Epithelial cell of umbilical artery (primary cell): ENCODE measurements around the gene PNMT. TPM values are rescaled to one million over a fixed set of nuclear protein-coding genes. Genes with fewer than 3 reads are reported as not detected.

Source experiments
- total RNA-seq: library from RNA; depleted of rRNA; stranded (reverse); fragments of >200 nt; gene quantifications from 2 replicates; pipeline ENCODE4 v1.2.3, GENCODE V29; 2014

Gene PNMT, protein sequence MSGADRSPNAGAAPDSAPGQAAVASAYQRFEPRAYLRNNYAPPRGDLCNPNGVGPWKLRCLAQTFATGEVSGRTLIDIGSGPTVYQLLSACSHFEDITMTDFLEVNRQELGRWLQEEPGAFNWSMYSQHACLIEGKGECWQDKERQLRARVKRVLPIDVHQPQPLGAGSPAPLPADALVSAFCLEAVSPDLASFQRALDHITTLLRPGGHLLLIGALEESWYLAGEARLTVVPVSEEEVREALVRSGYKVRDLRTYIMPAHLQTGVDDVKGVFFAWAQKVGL
- total RNA-seq, result not detected in 2 replicates

DNA sequence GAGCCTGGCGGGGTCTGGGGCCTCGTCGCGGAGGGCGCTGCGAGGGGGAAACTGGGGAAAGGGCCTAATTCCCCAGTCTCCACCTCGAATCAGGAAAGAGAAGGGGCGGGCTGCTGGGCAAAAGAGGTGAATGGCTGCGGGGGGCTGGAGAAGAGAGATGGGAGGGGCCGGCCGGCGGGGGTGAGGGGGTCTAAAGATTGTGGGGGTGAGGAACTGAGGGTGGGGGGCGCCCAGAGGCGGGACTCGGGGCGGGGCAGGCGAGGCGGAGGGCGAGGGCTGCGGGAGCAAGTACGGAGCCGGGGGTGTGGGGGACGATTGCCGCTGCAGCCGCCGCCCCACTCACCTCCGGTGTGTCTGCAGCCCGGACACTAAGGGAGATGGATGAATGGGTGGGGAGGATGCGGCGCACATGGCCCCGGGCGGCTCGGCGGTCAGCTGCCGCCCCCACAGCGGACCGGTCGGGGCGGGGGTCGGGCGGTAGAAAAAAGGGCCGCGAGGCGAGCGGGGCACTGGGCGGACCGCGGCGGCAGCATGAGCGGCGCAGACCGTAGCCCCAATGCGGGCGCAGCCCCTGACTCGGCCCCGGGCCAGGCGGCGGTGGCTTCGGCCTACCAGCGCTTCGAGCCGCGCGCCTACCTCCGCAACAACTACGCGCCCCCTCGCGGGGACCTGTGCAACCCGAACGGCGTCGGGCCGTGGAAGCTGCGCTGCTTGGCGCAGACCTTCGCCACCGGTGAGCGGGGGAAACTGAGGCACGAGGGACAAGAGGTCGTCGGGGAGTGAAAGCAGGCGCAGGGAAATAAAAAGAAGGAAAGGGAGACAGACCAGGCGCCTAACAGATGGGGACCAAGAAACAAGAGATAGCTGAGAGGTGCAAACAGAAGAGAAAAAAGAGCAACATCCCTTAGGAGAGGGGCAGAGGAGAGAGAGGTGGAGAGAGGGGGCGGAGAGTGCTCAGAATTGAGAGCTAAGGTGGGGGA is at the start of gene PNMT:
TSS of gene PNMT (plus strand) at position 509 of the 980 bp plus-strand sequence. CDS start at position 532, 23 bp downstream.

DNA sequence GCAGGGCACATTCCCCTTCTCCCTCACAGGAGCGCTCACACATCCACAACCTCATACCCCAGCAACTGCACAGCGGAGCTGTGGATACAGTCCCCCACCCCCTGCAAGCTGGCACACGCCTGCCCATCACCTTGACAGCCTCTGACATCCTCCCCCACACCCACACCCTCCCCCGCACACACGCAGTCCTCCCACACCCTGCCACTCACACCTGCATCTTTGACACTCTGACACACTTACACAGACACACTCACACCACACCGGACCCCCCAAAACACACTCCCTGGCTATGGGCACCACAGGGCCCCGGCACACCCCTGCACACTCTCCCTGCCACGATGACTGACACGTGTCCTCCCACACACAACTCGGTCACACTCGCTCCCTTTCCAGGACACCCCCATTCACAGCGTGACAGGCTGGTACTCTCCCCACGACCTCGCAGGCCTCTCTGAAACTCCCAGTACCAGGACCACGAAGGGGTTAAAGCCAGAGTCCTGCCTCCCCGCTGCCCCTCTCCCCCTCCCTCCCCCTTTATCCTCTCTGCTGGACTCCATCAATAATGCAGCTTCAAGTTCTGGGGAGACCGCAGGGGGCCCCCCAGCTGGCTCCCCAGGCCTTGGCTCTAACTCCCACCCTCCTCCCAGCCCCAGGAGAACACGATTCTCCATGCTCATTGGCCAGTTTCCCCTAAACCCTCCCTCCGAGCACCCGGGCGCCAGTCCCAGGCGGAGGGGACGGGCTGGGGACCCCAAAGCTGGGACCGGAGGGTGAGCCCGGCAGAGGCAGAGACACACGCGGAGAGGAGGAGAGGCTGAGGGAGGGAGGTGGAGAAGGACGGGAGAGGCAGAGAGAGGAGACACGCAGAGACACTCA is 41.8 kb upstream of the PNMT start, which contains the start of gene PPP1R1B:
TSS of gene PPP1R1B (plus strand) at position 782 of the 876 bp plus-strand sequence. CDS start 441 bp downstream, outside the sequence.

DNA sequence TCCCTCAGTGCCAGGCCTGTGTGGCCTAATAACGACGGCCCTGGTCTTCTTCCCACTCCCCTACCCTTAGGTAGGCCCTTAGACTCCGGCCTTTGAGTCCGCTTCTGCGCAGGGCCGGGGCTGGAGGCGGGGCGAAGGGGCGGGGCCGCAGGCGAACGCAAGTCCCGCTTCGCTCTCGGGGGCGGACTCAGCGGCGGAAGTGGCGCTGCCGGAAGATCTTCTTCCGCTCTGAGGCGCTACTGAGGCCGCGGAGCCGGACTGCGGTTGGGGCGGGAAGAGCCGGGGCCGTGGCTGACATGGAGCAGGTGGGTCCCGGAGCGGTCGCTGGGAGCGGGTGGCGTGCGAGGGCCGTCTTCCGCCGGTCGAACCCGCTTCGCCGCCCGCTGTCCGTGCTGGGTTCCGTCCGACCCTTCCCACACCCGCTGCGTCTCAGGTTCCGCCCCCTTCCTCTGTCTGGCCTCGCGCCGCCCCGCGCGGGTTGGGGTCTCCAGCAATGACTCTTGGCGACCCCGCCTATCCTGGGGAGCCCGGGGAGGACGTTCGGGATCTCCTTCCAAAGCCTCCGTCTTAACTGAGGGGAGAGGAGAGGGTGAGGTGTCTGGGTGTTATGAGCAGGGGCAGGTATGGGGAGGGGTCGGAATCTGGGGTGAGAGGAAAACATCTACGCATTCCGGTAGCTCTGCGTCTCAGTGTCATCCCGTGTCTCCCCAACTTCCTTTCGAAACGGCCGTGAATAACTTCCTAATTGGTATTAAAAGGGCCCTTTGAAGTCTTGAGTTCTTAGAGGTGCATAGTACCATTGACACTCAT is 31.1 kb upstream of the PNMT start, which contains the start of gene STARD3:
TSS of gene STARD3 (plus strand) at position 218 of the 810 bp plus-strand sequence. CDS start 16,388 bp downstream, outside the sequence.

DNA sequence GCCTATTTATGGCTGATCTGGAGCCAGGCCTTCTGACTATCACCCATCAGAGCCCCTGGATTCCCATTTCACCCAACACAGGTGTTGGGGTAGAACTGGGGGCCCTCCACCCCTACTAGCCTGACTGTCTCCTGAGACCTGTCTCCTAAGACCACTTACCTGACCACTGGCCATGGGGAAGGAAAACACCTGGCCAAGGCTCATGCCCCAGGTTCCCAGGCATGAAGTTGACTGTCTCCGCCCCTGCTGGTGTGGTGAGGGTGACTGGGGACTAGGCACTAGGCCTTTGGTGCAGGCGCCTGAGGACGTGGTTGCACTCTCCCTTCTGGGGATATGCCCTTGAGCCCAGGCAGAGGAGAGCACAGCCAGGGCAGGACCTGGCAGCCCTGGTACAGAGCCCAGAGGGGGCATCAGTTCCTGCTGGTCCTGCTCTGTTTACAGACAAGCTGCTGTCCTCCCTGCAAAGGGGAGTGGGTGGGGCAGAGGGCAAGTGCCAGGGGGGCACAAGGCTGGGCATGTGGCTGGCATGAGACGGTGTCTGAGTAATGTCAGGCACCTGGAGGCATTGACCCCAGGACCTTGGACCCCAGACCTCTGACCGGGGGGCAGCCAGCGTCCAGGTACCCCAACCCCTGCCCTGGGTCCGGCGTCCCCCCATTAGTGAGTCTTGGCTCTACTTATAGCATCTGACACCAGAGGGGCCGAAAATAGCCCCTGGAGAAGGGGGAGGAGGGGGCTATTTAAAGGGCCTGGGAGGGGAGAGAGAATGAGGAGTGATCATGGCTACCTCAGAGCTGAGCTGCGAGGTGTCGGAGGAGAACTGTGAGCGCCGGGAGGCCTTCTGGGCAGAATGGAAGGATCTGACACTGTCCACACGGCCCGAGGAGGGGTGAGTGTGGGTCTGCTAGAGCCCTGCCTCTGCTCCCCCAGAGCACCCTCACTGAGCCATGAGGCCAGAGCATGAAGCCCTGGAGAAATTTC is 3.4 kb upstream of the PNMT start, which contains the start of gene TCAP:
TSS of gene TCAP (plus strand) at position 769 of the 981 bp plus-strand sequence. CDS start at position 780, 11 bp downstream.

DNA sequence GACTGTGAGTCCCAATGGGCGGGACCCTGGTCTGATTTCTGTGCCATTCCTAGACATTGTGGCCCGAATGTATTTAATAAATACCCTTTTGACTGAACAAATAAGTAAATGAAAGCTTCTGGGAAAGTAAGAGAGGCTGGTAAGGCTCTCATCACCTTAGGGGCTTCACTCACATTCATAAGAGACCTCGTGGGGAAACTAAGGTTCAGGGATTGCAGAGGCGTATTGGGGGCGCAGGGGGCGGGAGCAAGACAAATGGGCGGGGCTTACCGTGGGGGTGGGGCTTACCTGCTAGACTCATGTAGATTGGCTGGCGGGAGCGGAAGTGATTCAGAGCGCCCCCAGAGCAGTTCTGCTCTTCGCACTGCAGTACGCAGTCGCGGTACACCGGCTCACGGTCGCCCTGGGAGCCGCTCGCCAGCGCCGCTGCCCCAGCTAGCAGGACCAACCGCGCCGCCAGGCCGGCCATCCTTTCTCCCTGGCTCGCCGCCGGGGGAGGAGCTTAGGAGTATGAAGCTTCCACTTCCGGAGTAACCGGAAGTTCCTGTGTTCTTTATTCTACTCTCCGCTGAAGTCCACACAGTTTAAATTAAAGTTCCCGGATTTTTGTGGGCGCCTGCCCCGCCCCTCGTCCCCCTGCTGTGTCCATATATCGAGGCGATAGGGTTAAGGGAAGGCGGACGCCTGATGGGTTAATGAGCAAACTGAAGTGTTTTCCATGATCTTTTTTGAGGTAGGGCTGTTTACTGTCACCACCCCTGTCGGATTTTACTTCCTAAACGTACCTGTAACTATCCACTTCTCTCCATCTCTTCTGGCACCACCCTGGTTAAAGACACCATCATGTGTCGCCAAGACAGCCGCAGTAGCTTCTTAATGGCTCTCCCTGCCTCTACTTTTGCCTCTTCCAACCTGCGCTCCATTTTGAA is 19.6 kb downstream of the PNMT start, which contains the start of gene PGAP3:
TSS of gene PGAP3 (minus strand) at position 512 of the 929 bp plus-strand sequence. CDS start at position 469, 43 bp downstream.

DNA sequence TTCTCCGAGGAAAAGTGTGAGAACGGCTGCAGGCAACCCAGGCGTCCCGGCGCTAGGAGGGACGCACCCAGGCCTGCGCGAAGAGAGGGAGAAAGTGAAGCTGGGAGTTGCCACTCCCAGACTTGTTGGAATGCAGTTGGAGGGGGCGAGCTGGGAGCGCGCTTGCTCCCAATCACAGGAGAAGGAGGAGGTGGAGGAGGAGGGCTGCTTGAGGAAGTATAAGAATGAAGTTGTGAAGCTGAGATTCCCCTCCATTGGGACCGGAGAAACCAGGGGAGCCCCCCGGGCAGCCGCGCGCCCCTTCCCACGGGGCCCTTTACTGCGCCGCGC is 31.5 kb downstream of the PNMT start, which contains the start of gene ERBB2:
TSS of gene ERBB2 (plus strand) at position 247 of the 330 bp plus-strand sequence. CDS start 175 bp downstream, outside the sequence.

Other genes starting within 250 kb of the PNMT start
- 16.6 and 18.8 TPM in 2 replicates for gene MED1, start 217.2 kb upstream of the PNMT start, total RNA-seq
- 16.2 and 21.1 TPM in 2 replicates for gene CDK12, start 207.0 kb upstream of the PNMT start, total RNA-seq
- gene NEUROD2, start 60.5 kb upstream of the PNMT start, total RNA-seq, result not detected in 2 replicates
- gene PPP1R1B, start 41.5 kb upstream of the PNMT start, total RNA-seq, result not detected in 2 replicates
- gene STARD3, start 31.3 kb upstream of the PNMT start, total RNA-seq, result 16.7 and 19.8 TPM in 2 replicates
- gene TCAP, start 3.1 kb upstream of the PNMT start, total RNA-seq, result under 0.01 and 0.15 TPM in 2 replicates
- gene PGAP3, start 19.6 kb downstream of the PNMT start, total RNA-seq, result 1.9 and 5.6 TPM in 2 replicates
- 15.3 TPM in 2 replicates for gene ERBB2, start 31.6 kb downstream of the PNMT start, total RNA-seq
- gene MIEN1, start 62.1 kb downstream of the PNMT start, total RNA-seq, result 15.9 and 25.4 TPM in 2 replicates
- gene GRB7, start 69.5 kb downstream of the PNMT start, total RNA-seq, result not detected in 2 replicates
- gene IKZF3, start 195.9 kb downstream of the PNMT start, total RNA-seq, result under 0.01 TPM in 1 of 2 replicates, not detected in the other
- not detected in 2 replicates for gene ZPBP2, start 199.7 kb downstream of the PNMT start, total RNA-seq